ENCODE measurements around the gene GPR132. TPM values are rescaled to one million over a fixed set of nuclear protein-coding genes. Genes with fewer than 3 reads are reported as not detected.

Gene GPR132
- total RNA-seq, 1 donor from 2014 or later, result 0.24 TPM

GRCh38 chr14:105058521-105059034 is 6.7 kb downstream of the GPR132 start:
- peak overlapping the region; percentile 23 for H3K27ac Mint-ChIP-seq
- H3K4me1 Mint-ChIP-seq (ENCODE audit: unreplicated experiment), result peaks cover 12% of the 10 kb centered on the region
- no peak for TF ChIP-seq CTCF (conservative IDR thresholded peaks at IDR 0.05)
- peaks cover 3% of the 10 kb centered on the region for H3K27me3 Mint-ChIP-seq
- no peak for DNase-seq (ENCODE audit: extremely low spot score, unreplicated experiment)
- no peaks in the 10 kb centered on the region for H3K36me3 Mint-ChIP-seq
- H3K9me3 Mint-ChIP-seq, result no peaks in the 10 kb centered on the region
- no peak overlapping the region for H3K4me3 Mint-ChIP-seq

GRCh38 chr14:105056303-105056831 is 8.9 kb downstream of the GPR132 start:
- TF ChIP-seq CTCF (conservative IDR thresholded peaks at IDR 0.05), result no peak
- H3K36me3 Mint-ChIP-seq, result no peaks in the 10 kb centered on the region
- peaks cover 12% of the 10 kb centered on the region for H3K4me1 Mint-ChIP-seq (ENCODE audit: unreplicated experiment)
- H3K4me3 Mint-ChIP-seq, result no peak overlapping the region
- H3K27ac Mint-ChIP-seq, result no peak overlapping the region
- DNase-seq (ENCODE audit: extremely low spot score, unreplicated experiment), result no peak
- H3K27me3 Mint-ChIP-seq, result peaks cover 4% of the 10 kb centered on the region
- no peaks in the 10 kb centered on the region for H3K9me3 Mint-ChIP-seq

GRCh38 chr14:105055736-105056302 is 9.4 kb downstream of the GPR132 start:
- no peak overlapping the region for H3K4me3 Mint-ChIP-seq
- H3K27me3 Mint-ChIP-seq, result peaks cover 6% of the 10 kb centered on the region
- no peaks in the 10 kb centered on the region for H3K9me3 Mint-ChIP-seq
- peaks cover 12% of the 10 kb centered on the region for H3K4me1 Mint-ChIP-seq (ENCODE audit: unreplicated experiment)
- DNase-seq (ENCODE audit: extremely low spot score, unreplicated experiment), result no peak
- no peak overlapping the region for H3K27ac Mint-ChIP-seq
- no peak for TF ChIP-seq CTCF (conservative IDR thresholded peaks at IDR 0.05)
- no peaks in the 10 kb centered on the region for H3K36me3 Mint-ChIP-seq

- no peaks in the 10 kb centered on the region for H3K9me3 Mint-ChIP-seq
- no peak for DNase-seq (ENCODE audit: extremely low spot score, unreplicated experiment)
- no peak overlapping the region for H3K27ac Mint-ChIP-seq
- H3K4me3 Mint-ChIP-seq, result no peak overlapping the region
- H3K4me1 Mint-ChIP-seq (ENCODE audit: unreplicated experiment), result peaks cover 12% of the 10 kb centered on the region
- H3K36me3 Mint-ChIP-seq, result no peaks in the 10 kb centered on the region
- TF ChIP-seq CTCF (conservative IDR thresholded peaks at IDR 0.05), result no peak
- H3K27me3 Mint-ChIP-seq, result peaks cover 6% of the 10 kb centered on the region
Measured at GRCh38 chr14:105055334-105055733, 9.9 kb downstream of the GPR132 start.

- no peaks in the 10 kb centered on the region for H3K36me3 Mint-ChIP-seq
- H3K27me3 Mint-ChIP-seq, result peaks cover 3% of the 10 kb centered on the region
- no peak for TF ChIP-seq CTCF (conservative IDR thresholded peaks at IDR 0.05)
- no peak overlapping the region for H3K4me3 Mint-ChIP-seq
- H3K9me3 Mint-ChIP-seq, result no peaks in the 10 kb centered on the region
- H3K27ac Mint-ChIP-seq, result no peak overlapping the region
- no peak for DNase-seq (ENCODE audit: extremely low spot score, unreplicated experiment)
- H3K4me1 Mint-ChIP-seq (ENCODE audit: unreplicated experiment), result peaks cover 5% of the 10 kb centered on the region
Measured at GRCh38 chr14:105053996-105054395, 11.2 kb downstream of the GPR132 start.

Measured in type B pancreatic cell (in vitro differentiated cells).